Stimulated activated effector memory CD8-positive, alpha-beta T cell treated with anti-CD3 and anti-CD28 coated beads, Interleukin-12 subunit alpha, Interleukin-12 subunit beta, amount 100 ng/mL, for 72 hours (primary cell): Measurements from ENCODE around the gene ST7.
A peak's percentile ranks its signal among the peaks of the same experiment; 100 is the strongest.

ENCODE experiments used
- ATAC-seq: fragments of 150-1000 bp; cut with Tn5 transposase; 2 replicates; pipeline ENCODE4 v1.10.0; 2021
- DNase-seq, 2 donors: peaks; one replicate each; pipeline ENCODE4 v3.0.0; 2021 to 2022; ENCODE audit warnings: low spot score in 2 of 2
- H3K27ac Mint-ChIP-seq: one replicate; pipeline ENCODE4 v1.8.0; 2022; ENCODE audit warnings: mild to moderate bottlenecking, mixed read lengths
- H3K36me3 Mint-ChIP-seq: one replicate; pipeline ENCODE4 v1.8.0; 2022; ENCODE audit warnings: mild to moderate bottlenecking, mixed read lengths
- H3K4me1 Mint-ChIP-seq: one replicate; pipeline ENCODE4 v1.8.0; 2022; ENCODE audit warnings: mixed read lengths
- H3K4me3 Mint-ChIP-seq: one replicate; pipeline ENCODE4 v1.8.0; 2022; ENCODE audit warnings: mild to moderate bottlenecking, mixed read lengths
- H3K9me3 Mint-ChIP-seq: one replicate; pipeline ENCODE4 v1.8.0; 2022; ENCODE audit warnings: mixed read lengths

Gene ST7

GRCh38 chr7:117152213-117153007 is 199.1 kb downstream of the ST7 start:
- H3K27ac Mint-ChIP-seq: no peak overlapping the region
- no peaks in the 10 kb centered on the region for H3K36me3 Mint-ChIP-seq
- no peak for ATAC-seq
- no peak overlapping the region for H3K4me3 Mint-ChIP-seq
- DNase-seq: no peak
- H3K4me1 Mint-ChIP-seq: peaks cover 6% of the 10 kb centered on the region
- H3K9me3 Mint-ChIP-seq: no peaks in the 10 kb centered on the region

GRCh38 chr7:117153016-117153545 is 199.8 kb downstream of the ST7 start:
- peaks cover 6% of the 10 kb centered on the region for H3K4me1 Mint-ChIP-seq
- no peaks in the 10 kb centered on the region for H3K36me3 Mint-ChIP-seq
- no peaks in the 10 kb centered on the region for H3K9me3 Mint-ChIP-seq
- ATAC-seq (no peak), DNase-seq (no peak)
- H3K4me3 Mint-ChIP-seq: no peak overlapping the region
- H3K27ac Mint-ChIP-seq: no peak overlapping the region

- ATAC-seq: no peak
- no peak for DNase-seq
- no peaks in the 10 kb centered on the region for H3K36me3 Mint-ChIP-seq
- no peak overlapping the region for H3K4me3 Mint-ChIP-seq
- H3K4me1 Mint-ChIP-seq: peaks cover 6% of the 10 kb centered on the region
- no peak overlapping the region for H3K27ac Mint-ChIP-seq
- H3K9me3 Mint-ChIP-seq: no peaks in the 10 kb centered on the region
Observed at GRCh38 chr7:117154721-117155120, 201.4 kb downstream of the ST7 start.

GRCh38 chr7:117155694-117156093 is 202.4 kb downstream of the ST7 start:
- Mint-ChIP-seq H3K9me3 (no peaks in the 10 kb centered on the region), H3K27ac (no peak overlapping the region), H3K36me3 (no peaks in the 10 kb centered on the region), H3K4me3 (no peak overlapping the region), H3K4me1 (peaks cover under 1% of the 10 kb centered on the region)
- ATAC-seq (no peak), DNase-seq (no peak)

GRCh38 chr7:117157241-117158209 is 204.2 kb downstream of the ST7 start:
- H3K9me3 Mint-ChIP-seq: no peaks in the 10 kb centered on the region
- H3K4me3 Mint-ChIP-seq: no peak overlapping the region
- no peaks in the 10 kb centered on the region for H3K36me3 Mint-ChIP-seq
- ATAC-seq (peak; percentile 19), DNase-seq (no peak)
- H3K27ac Mint-ChIP-seq: no peak overlapping the region
- H3K4me1 Mint-ChIP-seq: no peaks in the 10 kb centered on the region

- DNase-seq: no peak
- ATAC-seq: no peak
- Mint-ChIP-seq H3K36me3 (no peaks in the 10 kb centered on the region), H3K27ac (no peak overlapping the region), H3K9me3 (no peaks in the 10 kb centered on the region), H3K4me3 (no peak overlapping the region), H3K4me1 (no peaks in the 10 kb centered on the region)
Observed at GRCh38 chr7:117158941-117159697, 205.8 kb downstream of the ST7 start.

- DNase-seq (no peak), ATAC-seq (no peak)
- no peaks in the 10 kb centered on the region for H3K9me3 Mint-ChIP-seq
- H3K27ac Mint-ChIP-seq: no peak overlapping the region
- H3K36me3 Mint-ChIP-seq: no peaks in the 10 kb centered on the region
- H3K4me3 Mint-ChIP-seq: no peak overlapping the region
- no peaks in the 10 kb centered on the region for H3K4me1 Mint-ChIP-seq
Observed at GRCh38 chr7:117163101-117163500, 209.8 kb downstream of the ST7 start.

GRCh38 chr7:117164620-117165019 is 211.3 kb downstream of the ST7 start:
- H3K27ac Mint-ChIP-seq: no peak overlapping the region
- H3K36me3 Mint-ChIP-seq: no peaks in the 10 kb centered on the region
- H3K4me1 Mint-ChIP-seq: no peaks in the 10 kb centered on the region
- DNase-seq (no peak), ATAC-seq (no peak)
- no peaks in the 10 kb centered on the region for H3K9me3 Mint-ChIP-seq
- H3K4me3 Mint-ChIP-seq: no peak overlapping the region

- Mint-ChIP-seq H3K36me3 (no peaks in the 10 kb centered on the region), H3K4me1 (no peaks in the 10 kb centered on the region), H3K9me3 (no peaks in the 10 kb centered on the region), H3K27ac (no peak overlapping the region), H3K4me3 (no peak overlapping the region)
- no peak for ATAC-seq
- no peak for DNase-seq
Observed at GRCh38 chr7:117165656-117166055, 212.4 kb downstream of the ST7 start.

- no peak overlapping the region for H3K4me3 Mint-ChIP-seq
Observed at GRCh38 chr7:117169907-117170306, 216.6 kb downstream of the ST7 start.

GRCh38 chr7:117171106-117171505 is 217.8 kb downstream of the ST7 start:
- H3K9me3 Mint-ChIP-seq: no peaks in the 10 kb centered on the region
- ATAC-seq (no peak), DNase-seq (no peak)
- no peak overlapping the region for H3K4me3 Mint-ChIP-seq
- peaks cover 8% of the 10 kb centered on the region for H3K36me3 Mint-ChIP-seq
- no peak overlapping the region for H3K27ac Mint-ChIP-seq
- H3K4me1 Mint-ChIP-seq: no peaks in the 10 kb centered on the region

More at GRCh38 chr7:117169907-117170306, 216.6 kb downstream of the ST7 start:
- DNase-seq (no peak), ATAC-seq (no peak)
- H3K4me1 Mint-ChIP-seq: no peaks in the 10 kb centered on the region
- H3K9me3 Mint-ChIP-seq: no peaks in the 10 kb centered on the region
- H3K27ac Mint-ChIP-seq: no peak overlapping the region
- peaks cover 8% of the 10 kb centered on the region for H3K36me3 Mint-ChIP-seq

- DNase-seq (no peak), ATAC-seq (no peak)
- H3K4me1 Mint-ChIP-seq: no peaks in the 10 kb centered on the region
- H3K9me3 Mint-ChIP-seq: no peaks in the 10 kb centered on the region
- no peak overlapping the region for H3K27ac Mint-ChIP-seq
- peaks cover 8% of the 10 kb centered on the region for H3K36me3 Mint-ChIP-seq
- H3K4me3 Mint-ChIP-seq: no peak overlapping the region
Observed at GRCh38 chr7:117172283-117172682, 219.0 kb downstream of the ST7 start.

GRCh38 chr7:117173035-117173770 is 219.9 kb downstream of the ST7 start:
- Mint-ChIP-seq H3K9me3 (no peaks in the 10 kb centered on the region), H3K27ac (no peak overlapping the region), H3K4me1 (no peaks in the 10 kb centered on the region), H3K36me3 (peaks cover 8% of the 10 kb centered on the region), H3K4me3 (no peak overlapping the region)
- DNase-seq (no peak), ATAC-seq (no peak)

- Mint-ChIP-seq H3K4me1 (no peaks in the 10 kb centered on the region), H3K9me3 (no peaks in the 10 kb centered on the region), H3K36me3 (peaks cover 8% of the 10 kb centered on the region), H3K27ac (no peak overlapping the region), H3K4me3 (no peak overlapping the region)
- DNase-seq (no peak), ATAC-seq (no peak)
Observed at GRCh38 chr7:117176206-117176605, 222.9 kb downstream of the ST7 start.
